Measurements from ENCODE around the gene NTRK3.
A peak's percentile ranks its signal among the peaks of the same experiment; 100 is the strongest.

The NTRK3 gene

GRCh38 chr15:87929841-87930240, 326.7 kb downstream of the NTRK3 start:
- DNase-seq = peak; percentile 34

DNA sequence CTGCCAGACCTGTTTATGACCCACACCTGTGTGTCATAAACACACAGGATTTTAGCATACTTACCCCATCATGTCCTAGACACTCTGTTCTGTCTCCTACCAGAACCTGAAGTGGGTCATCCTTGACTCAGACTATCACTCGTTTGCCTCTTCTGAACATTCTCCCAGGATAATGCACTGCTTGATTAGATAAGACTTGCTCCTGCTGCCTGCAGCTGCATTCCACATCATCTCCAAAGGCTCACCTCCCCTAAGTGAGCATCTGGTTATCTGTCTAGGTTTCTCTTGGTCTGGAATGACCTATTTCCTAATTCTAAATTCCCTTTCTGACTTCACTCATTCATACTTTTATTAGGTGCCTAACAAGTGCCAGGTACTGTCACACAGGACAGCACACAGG, 332.1 kb downstream of the NTRK3 start:
- DNase-seq = no peak

- DNase-seq = no peak
These were observed 337.5 kb downstream of the NTRK3 start for GRCh38 chr15:87919064-87919463.

GRCh38 chr15:87917480-87917879, 339.1 kb downstream of the NTRK3 start:
- no peak for DNase-seq

GRCh38 chr15:87916208-87916607, 340.3 kb downstream of the NTRK3 start:
- no peak for DNase-seq

DNA sequence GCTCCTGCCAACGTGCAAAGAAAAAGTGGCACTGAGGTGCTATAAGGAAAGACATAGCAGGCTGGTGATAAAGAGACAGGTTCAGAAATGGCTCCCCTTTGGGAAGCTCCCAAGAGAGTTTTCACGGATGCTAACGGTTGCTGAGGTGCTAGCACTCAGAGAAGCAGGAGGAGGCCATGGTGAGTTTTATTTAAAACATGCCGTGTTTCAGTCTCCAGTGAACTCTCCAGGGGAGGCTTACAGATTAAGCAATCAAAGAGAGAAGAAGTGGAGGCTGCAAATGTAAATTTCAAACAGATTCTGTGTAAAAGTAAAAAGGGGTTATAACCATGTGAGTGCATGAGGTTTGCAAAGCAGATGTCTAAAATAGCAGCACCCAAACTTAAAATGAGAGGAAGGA, 346.2 kb downstream of the NTRK3 start:
- no peak for DNase-seq

- no peak for DNase-seq
These were observed 348.7 kb downstream of the NTRK3 start for GRCh38 chr15:87907676-87908446.

DNA sequence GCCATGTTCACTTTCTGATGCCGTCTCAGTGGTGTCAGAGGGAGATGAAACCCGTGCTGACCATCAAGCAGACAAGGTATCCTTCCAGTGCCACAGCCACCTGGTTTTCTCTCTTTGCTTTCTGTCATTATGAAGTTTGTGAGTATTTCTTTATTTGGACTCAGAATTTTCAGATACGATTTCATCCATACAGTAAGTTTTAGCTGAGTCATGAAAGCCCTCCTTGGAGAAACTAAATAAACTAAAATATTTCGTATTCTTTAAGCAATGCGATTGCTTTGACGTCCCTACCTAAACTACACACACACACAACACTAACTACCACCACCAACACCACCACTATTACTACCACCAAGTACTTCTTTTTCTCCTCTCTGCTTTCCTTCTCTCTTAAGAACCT, 350.1 kb downstream of the NTRK3 start:
- DNase-seq = no peak

DNA sequence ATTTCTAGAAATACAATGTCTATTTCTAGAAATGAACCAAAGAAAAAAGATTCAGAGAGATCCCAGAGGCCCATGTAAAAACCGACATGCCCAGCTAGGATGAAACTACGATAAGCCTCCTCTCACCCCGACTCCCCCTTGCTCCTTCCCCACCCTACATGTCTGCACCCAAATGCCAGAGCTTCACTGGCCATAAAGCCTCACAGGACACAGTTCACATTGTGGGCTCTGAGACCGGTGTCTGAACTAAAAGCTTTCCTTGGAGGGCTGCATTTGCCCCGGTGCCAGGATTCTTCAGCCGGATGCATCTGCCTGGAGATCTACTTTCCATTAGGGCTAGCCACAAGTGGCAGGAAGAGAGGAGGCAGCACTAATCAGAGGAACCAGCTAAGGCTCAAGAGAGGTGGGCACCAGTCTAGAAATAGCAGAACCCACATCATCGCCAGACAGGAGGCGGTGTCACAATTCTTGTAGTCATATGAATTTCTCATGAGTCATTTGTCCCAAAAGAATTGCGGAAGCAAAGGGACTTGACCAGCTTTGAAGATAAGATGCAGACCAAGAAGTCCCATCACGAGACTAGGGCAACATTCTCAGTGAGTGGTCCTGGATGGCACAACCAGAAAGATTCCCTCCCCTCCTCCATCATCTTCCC, 353.6 kb downstream of the NTRK3 start:
- no peak for DNase-seq

- DNase-seq = no peak
These were observed 354.4 kb downstream of the NTRK3 start for GRCh38 chr15:87901926-87902690.

GRCh38 chr15:87901008-87901407, 355.5 kb downstream of the NTRK3 start:
- no peak for DNase-seq

- DNase-seq = no peak
These were observed 359.6 kb downstream of the NTRK3 start for GRCh38 chr15:87896936-87897335.

GRCh38 chr15:87887177-87887576, 369.4 kb downstream of the NTRK3 start:
- no peak for DNase-seq

- no peak for DNase-seq
These were observed 375.5 kb downstream of the NTRK3 start for GRCh38 chr15:87881026-87881425.

DNA sequence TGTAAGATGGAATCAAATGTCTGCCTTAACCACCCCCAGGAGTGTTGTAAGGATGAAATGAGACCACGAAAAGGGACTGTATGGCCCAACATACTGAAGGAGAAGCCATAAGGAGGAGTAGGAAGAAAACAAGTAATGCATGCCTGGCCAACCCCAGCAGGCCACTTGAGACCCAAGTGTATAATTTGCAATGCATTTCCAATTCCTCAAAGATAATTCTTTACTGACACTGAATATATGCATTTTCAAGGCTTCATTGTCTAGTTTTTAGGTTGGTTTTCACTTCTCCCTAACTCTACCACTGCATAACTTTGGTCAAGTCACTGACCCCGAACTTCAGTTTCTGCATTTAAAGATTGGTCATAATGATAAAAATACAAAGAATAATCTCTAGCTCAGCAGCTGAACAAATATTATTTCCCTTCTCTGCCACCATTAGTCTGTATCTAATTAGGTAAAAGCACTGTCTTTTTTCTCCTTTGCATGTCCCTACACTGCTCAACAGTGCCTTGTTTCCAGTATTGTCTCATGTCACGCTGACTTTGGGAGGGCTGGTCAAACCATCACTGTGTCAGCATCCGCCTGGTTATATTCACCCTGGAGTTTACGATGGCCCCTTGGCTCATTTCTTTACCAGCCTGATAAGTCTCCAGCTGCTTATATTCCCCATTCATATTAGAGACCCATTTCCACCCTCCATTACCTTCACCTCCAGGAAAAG, 378.6 kb downstream of the NTRK3 start:
- DNase-seq = no peak

- DNase-seq = no peak
These were observed 379.3 kb downstream of the NTRK3 start for GRCh38 chr15:87877114-87877810.

DNA sequence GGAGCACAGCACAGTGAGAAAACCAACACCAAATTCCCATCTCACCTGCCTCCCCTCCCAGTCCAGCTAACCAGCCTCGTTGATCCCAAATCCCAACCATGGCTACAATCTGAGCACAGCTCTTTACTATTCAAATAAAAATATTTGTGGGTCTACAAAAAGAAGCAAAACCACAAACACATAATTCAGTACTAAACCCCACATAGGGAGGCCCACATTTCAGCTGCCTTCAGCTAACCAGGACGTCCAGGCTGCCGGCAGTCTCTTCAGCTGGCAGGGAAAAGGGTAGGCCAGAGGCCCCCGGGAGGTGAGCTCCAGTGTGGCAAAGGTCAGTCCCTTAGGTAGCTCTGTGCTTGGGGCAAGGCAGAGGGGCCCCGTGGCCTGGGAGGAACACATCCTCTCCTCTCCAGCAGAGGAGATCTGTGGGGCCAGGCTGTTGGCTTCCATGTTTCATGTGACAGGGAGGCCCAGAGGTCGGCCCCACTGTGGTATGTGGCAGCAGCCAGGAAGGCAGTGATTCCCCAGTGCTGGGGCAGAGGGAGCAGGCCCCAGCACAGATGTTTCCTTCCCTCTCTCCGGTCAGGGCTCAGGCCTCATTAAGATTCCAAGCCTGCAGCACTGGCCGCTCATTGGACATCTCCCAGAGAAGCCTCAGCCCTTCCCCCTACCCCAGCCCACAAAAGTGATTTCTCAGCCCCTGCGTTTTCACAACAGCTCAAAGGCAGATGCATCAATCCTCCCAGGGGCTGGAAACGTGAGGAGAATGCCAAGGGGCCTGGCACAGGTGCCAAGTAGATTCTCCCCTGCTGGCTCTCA, 381.4 kb downstream of the NTRK3 start:
- peak; percentile 53 for DNase-seq

GRCh38 chr15:87873516-87873915, 383.0 kb downstream of the NTRK3 start:
- DNase-seq = no peak

DNA sequence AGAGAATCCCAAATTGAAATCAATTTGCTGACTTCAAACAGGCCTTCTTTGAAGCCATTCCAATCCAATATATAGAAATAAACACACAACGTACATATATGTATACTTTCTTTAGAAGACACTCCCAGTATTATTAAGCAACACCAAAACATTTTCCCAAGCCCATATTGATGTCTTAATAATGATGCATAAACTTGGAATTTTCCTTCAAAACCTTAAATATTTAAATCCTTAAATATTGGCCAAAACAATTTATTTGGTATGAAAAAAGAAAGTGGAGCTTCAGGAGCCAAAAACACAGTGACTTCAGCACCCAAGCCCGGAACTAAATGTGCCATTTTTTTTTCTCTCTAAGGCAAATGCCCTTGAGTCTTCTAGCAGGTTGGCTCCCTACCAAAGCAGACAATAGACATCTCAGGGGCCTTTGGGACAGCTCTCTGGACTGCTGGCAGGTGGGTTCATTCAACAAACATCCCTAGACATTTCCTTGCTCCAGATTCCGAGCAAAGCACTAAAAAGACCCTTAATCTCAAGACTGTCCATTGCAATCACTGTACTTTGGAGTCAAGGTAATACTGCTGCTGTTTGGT, 384.7 kb downstream of the NTRK3 start:
- DNase-seq = no peak

GRCh38 chr15:87871258-87871681, 385.3 kb downstream of the NTRK3 start:
- DNase-seq = no peak

GRCh38 chr15:87866961-87867360, 389.6 kb downstream of the NTRK3 start:
- DNase-seq = no peak

Data from NCI-H82 (cell line).